ENCODE results near the gene ERICH6. TPM values are rescaled to one million over a fixed set of nuclear protein-coding genes. Genes with fewer than 3 reads are reported as not detected.
A peak's percentile ranks its signal among the peaks of the same experiment; 100 is the strongest.

Gene ERICH6
- polyA plus RNA-seq, 3 donors: 0.04 TPM; not detected in 2

DNA sequence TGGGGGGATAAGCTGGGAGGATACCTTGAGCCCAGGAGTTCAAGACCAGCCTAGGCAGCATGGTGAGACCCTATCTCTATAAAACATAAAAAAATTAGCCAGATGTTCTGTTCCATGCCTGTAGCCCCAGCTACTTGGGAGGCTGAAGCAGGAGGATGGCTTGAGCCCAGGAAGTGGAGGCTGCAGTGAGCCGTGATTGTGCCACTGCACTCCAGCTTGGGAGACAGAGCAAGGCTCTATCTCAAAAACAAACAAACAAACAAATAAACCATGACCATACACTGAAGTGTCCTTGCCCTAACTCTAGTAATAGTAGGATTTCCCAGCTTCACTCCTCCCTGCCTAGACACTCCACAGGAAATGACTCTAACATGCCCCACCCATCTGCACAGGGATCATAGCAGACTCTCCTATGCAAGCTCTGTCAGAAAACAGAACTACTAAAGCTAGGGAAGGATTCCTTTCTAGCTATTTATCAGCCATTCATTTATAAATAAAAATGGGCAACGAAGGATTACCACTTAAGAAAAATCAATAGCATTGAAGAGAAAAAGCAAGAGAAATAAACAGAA, 4.6 kb downstream of the ERICH6 start:
- H3K27me3 Mint-ChIP-seq (ENCODE audit: low read depth in 3 of 3): peaks cover 5 to 13% (median 6%) of the 10 kb centered on the region in 3 donors
- no peaks in the 10 kb centered on the region for H4K20me1 ChIP-seq (ENCODE audit: insufficient read depth, low read length)
- no CpG with 5 or more reads among the region's 2 CpGs for WGBS (ENCODE audit: insufficient coverage)
- H3K27me3 ChIP-seq (ENCODE audit: control insufficient read depth in 2 of 2, insufficient read depth in 2 of 2, low read length in 2 of 2): no peaks in the 10 kb centered on the region
- no peaks in the 10 kb centered on the region for H3K9me3 ChIP-seq (replicated peaks in 1 of 2; ENCODE audit: control insufficient read depth in 1 of 2, insufficient read depth in 1 of 2, low read length in 2 of 2)
- TF ChIP-seq CTCF (IDR thresholded peaks at IDR 0.05): no peak
- no peak overlapping the region for H3K27ac ChIP-seq (ENCODE audit: low read depth in 1 of 2, low read length in 2 of 2)
- no peaks in the 10 kb centered on the region for H3K36me3 Mint-ChIP-seq
- intact Hi-C loops (cut with micrococcal nuclease): no loop called here
- H3K27ac Mint-ChIP-seq: peak overlapping the region in 2 of 7 donors; percentile 0 to 52
- DNase-seq: peak; percentile 10 to 60 (median 13)
- no peak overlapping the region for H3K4me3 Mint-ChIP-seq
- no peak overlapping the region for H3K4me2 ChIP-seq (replicated peaks; ENCODE audit: extremely low read depth, low read length, poor library complexity, severe bottlenecking)
- H3K4me1 Mint-ChIP-seq: peaks cover 14% of the 10 kb centered on the region
- no peak overlapping the region for H3K4me3 ChIP-seq (replicated peaks in 1 of 3; ENCODE audit: low read depth in 2 of 3, low read length in 3 of 3)
- H3K9me3 Mint-ChIP-seq: peaks cover 0 to 8% (median 2%) of the 10 kb centered on the region in 7 donors
- H2AFZ ChIP-seq (ENCODE audit: insufficient read depth, low read depth, low read length, poor library complexity, severe bottlenecking): no peak overlapping the region
- H3K9ac ChIP-seq (ENCODE audit: insufficient read depth, low read length, poor library complexity, severe bottlenecking): no peak overlapping the region
- peaks cover 7 to 13% of the 10 kb centered on the region in 2 donors for H3K4me1 ChIP-seq (ENCODE audit: control insufficient read depth in 1 of 2, insufficient read depth in 2 of 2, low read length in 2 of 2)
- H3K36me3 ChIP-seq (replicated peaks in 1 of 2; ENCODE audit: control insufficient read depth in 1 of 2, insufficient read depth in 2 of 2, low read length in 2 of 2): no peaks in the 10 kb centered on the region
- H3K79me2 ChIP-seq (ENCODE audit: insufficient read depth, low read length): no peaks in the 10 kb centered on the region

- Histone ChIP-seq H2AFZ (ENCODE audit: insufficient read depth, low read depth, low read length, poor library complexity, severe bottlenecking) (peak overlapping the region; percentile 23), H3K9ac (ENCODE audit: insufficient read depth, low read length, poor library complexity, severe bottlenecking) (no peak overlapping the region), H3K4me3 (replicated peaks in 1 of 3; ENCODE audit: low read depth in 2 of 3, low read length in 3 of 3) (no peak overlapping the region), H4K20me1 (ENCODE audit: insufficient read depth, low read length) (no peaks in the 10 kb centered on the region), H3K27ac (ENCODE audit: low read depth in 1 of 2, low read length in 2 of 2) (no peak overlapping the region), H3K79me2 (ENCODE audit: insufficient read depth, low read length) (no peaks in the 10 kb centered on the region), H3K4me2 (replicated peaks; ENCODE audit: extremely low read depth, low read length, poor library complexity, severe bottlenecking) (no peak overlapping the region), H3K36me3 (replicated peaks in 1 of 2; ENCODE audit: control insufficient read depth in 1 of 2, insufficient read depth in 2 of 2, low read length in 2 of 2) (no peaks in the 10 kb centered on the region), H3K27me3 (ENCODE audit: control insufficient read depth in 2 of 2, insufficient read depth in 2 of 2, low read length in 2 of 2) (no peaks in the 10 kb centered on the region), H3K4me1 (ENCODE audit: control insufficient read depth in 1 of 2, insufficient read depth in 2 of 2, low read length in 2 of 2) (peaks cover 3 to 6% of the 10 kb centered on the region in 2 donors), H3K9me3 (replicated peaks in 1 of 2; ENCODE audit: control insufficient read depth in 1 of 2, insufficient read depth in 1 of 2, low read length in 2 of 2) (peaks cover 0 to 6% of the 10 kb centered on the region in 2 donors)
- peaks cover 0 to 9% (median 3%) of the 10 kb centered on the region in 7 donors for H3K9me3 Mint-ChIP-seq
- H3K27ac Mint-ChIP-seq: peak overlapping the region in 1 of 7 donors; percentile 37
- no peak overlapping the region for H3K4me3 Mint-ChIP-seq
- no peaks in the 10 kb centered on the region for H3K36me3 Mint-ChIP-seq
- H3K27me3 Mint-ChIP-seq (ENCODE audit: low read depth in 3 of 3): peaks cover 5 to 7% (median 6%) of the 10 kb centered on the region in 3 donors
- H3K4me1 Mint-ChIP-seq: peaks cover 8% of the 10 kb centered on the region
- no peak for DNase-seq
- TF ChIP-seq CTCF (IDR thresholded peaks at IDR 0.05): no peak
- intact Hi-C loops (cut with micrococcal nuclease): no loop called here
Observed at GRCh38 chr3:150697646-150698045, 6.1 kb downstream of the ERICH6 start.

Data from CD14-positive monocyte (primary cell).